ENCODE measurements around the gene AP2A1.

The AP2A1 gene

DNA sequence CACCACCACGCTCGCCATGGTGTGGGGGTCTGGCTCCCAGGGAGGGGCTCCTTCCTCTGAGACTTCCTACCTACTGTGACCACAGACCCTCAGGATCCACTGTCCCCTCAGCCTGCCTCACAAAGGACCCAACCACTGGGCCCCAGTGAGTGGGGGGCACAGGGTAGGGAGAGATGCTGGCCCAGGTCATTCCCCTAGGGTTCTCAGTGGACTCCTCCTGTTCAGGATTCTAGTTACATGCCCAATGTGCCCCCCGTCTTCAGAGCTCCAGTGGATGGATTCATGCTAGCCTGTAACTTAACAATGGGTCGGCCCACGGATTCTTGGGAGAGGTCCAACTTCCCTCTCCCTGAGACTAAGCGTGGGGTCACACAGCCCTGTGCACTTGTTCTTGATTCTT is 3.6 kb upstream of the AP2A1 start, which contains the start of gene TSKS:
TSKS (minus strand) TSS at position 77 of the 400 bp plus-strand sequence; CDS start at position 18, 59 bp downstream.
- Histone ChIP-seq H2AFZ (ENCODE audit: low read depth, low read length, severe bottlenecking) (no peak within 1 kb of the TSS), H3K9me3 (ENCODE audit: insufficient read depth, low read length) (no peaks in the 10 kb centered on the region), H3K9ac (ENCODE audit: low read length) (no peak within 1 kb of the TSS)

DNA sequence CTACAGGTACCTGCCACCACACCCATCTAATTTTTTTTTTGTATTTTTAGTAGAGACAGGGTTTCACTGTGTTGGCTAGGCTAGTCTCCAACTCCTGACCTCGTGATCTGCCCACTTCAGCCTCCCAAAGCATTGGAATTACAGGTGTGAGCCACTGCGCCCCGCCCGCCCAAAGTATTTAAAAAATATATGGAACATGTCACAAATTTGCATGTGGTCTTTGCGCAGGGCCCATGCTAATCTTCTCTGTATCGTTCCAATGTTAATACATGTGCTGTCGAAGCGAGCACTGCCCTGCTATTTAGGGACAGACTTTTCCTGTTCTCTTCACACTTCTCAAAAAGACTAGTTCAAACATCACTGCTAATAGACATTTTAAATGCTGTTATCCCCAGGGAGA is 2.5 kb upstream of the AP2A1 start:
- peaks cover 25% of the 10 kb centered on the region for H3K79me2 ChIP-seq (ENCODE audit: insufficient read depth, low read length)
- H3F3A ChIP-seq (ENCODE audit: insufficient read depth): no peaks in the 10 kb centered on the region
- no peak overlapping the region for H3K4me3 ChIP-seq (ENCODE audit: insufficient read depth, low read length, poor library complexity, severe bottlenecking)
- no peaks in the 10 kb centered on the region for H3K9me3 ChIP-seq (ENCODE audit: insufficient read depth, low read length)
- H3K4me2 ChIP-seq (ENCODE audit: low read depth, low read length, poor library complexity, severe bottlenecking): no peak overlapping the region
- TF ChIP-seq, protein P1, sequence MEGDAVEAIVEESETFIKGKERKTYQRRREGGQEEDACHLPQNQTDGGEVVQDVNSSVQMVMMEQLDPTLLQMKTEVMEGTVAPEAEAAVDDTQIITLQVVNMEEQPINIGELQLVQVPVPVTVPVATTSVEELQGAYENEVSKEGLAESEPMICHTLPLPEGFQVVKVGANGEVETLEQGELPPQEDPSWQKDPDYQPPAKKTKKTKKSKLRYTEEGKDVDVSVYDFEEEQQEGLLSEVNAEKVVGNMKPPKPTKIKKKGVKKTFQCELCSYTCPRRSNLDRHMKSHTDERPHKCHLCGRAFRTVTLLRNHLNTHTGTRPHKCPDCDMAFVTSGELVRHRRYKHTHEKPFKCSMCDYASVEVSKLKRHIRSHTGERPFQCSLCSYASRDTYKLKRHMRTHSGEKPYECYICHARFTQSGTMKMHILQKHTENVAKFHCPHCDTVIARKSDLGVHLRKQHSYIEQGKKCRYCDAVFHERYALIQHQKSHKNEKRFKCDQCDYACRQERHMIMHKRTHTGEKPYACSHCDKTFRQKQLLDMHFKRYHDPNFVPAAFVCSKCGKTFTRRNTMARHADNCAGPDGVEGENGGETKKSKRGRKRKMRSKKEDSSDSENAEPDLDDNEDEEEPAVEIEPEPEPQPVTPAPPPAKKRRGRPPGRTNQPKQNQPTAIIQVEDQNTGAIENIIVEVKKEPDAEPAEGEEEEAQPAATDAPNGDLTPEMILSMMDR (IDR thresholded peaks at IDR 0.05; ENCODE audit: insufficient read depth, low read length, poor library complexity, severe bottlenecking): no peak
- no peak for TF ChIP-seq EZH2phosphoT487 (conservative IDR thresholded peaks at IDR 0.05; ENCODE audit: low read length)
- no peaks in the 10 kb centered on the region for H4K20me1 ChIP-seq (ENCODE audit: low read depth, low read length)
- H3K9me2 ChIP-seq (replicated peaks; ENCODE audit: insufficient read depth, low read length): no peaks in the 10 kb centered on the region
- H3K27ac ChIP-seq (ENCODE audit: low read depth, low read length): no peak overlapping the region
- H2AFZ ChIP-seq (ENCODE audit: low read depth, low read length, severe bottlenecking): no peak overlapping the region
- H3K27me3 ChIP-seq (ENCODE audit: low read length): no peaks in the 10 kb centered on the region
- no peaks in the 10 kb centered on the region for H3K36me3 ChIP-seq (ENCODE audit: low read length)
- no peak overlapping the region for H3K9ac ChIP-seq (ENCODE audit: low read length)

More for the DNA sequence above, 3.6 kb upstream of the AP2A1 start, which contains the start of gene TSKS:
- H3K79me2 ChIP-seq (ENCODE audit: insufficient read depth, low read length): peaks cover 14% of the 10 kb centered on the region
- TF ChIP-seq EZH2phosphoT487 (conservative IDR thresholded peaks at IDR 0.05; ENCODE audit: low read length): no peak
- TF ChIP-seq, protein P1 (IDR thresholded peaks at IDR 0.05; ENCODE audit: insufficient read depth, low read length, poor library complexity, severe bottlenecking): no peak
- H3K27me3 ChIP-seq (ENCODE audit: low read length): no peaks in the 10 kb centered on the region
- H3K27ac ChIP-seq (ENCODE audit: low read depth, low read length): no peak within 1 kb of the TSS
- no peaks in the 10 kb centered on the region for H3K9me2 ChIP-seq (replicated peaks; ENCODE audit: insufficient read depth, low read length)
- H3K4me2 ChIP-seq (ENCODE audit: low read depth, low read length, poor library complexity, severe bottlenecking): no peak within 1 kb of the TSS
- H3F3A ChIP-seq (ENCODE audit: insufficient read depth): no peaks in the 10 kb centered on the region
- H3K4me3 ChIP-seq (ENCODE audit: insufficient read depth, low read length, poor library complexity, severe bottlenecking): no peak within 1 kb of the TSS
- no peaks in the 10 kb centered on the region for H4K20me1 ChIP-seq (ENCODE audit: low read depth, low read length)
- H3K36me3 ChIP-seq (ENCODE audit: low read length): no peaks in the 10 kb centered on the region

DNA sequence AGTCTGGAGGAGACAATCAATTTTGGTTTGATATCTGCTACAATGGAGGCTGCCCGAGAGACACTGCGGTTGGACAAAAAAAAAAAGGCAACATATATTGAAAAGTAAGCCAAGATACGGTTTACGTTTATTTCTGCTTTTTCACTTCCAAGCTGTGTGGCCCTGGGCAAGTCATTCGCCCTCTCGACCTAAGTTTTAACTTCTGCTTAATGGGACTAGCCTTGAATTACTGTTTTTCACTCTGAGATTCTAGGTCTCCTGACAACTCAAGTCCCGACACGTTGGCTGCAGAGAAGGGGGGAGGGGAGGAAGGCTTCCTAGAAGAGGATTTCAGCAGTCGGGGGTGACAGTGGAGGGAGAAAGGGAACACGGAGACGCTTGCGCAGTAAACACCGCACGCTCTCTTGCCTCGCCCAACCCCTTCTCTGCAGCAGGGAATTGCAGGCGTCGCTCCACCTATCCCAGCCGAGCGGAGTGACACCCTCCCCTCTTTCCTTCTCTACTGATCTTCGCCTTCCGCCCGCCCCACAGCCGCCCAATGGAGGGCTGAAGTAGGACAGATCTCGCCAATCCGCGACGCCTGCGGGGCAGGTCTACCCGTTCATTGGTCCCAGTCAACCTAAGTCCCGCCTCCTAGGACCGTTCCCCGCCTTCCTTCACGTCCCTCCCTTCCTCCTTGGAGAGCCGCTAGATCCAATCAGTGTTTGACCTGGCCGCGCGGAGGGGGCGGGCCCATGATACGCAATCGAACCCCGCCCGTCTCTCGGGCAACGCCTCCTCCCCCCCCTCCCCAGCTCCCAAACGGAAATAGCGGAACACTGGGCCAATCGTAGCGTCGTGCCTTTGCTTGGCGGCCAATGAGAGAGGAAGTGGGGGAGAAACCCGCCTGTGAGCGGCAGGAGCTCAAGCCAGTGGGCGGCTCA is 533 bp upstream of the AP2A1 start:
- Histone ChIP-seq H3K4me3 (ENCODE audit: insufficient read depth, low read length, poor library complexity, severe bottlenecking) (peak overlapping the region; percentile 57), H3F3A (ENCODE audit: insufficient read depth) (no peaks in the 10 kb centered on the region), H3K79me2 (ENCODE audit: insufficient read depth, low read length) (peaks cover 42% of the 10 kb centered on the region), H3K9me3 (ENCODE audit: insufficient read depth, low read length) (no peaks in the 10 kb centered on the region), H2AFZ (ENCODE audit: low read depth, low read length, severe bottlenecking) (peak overlapping the region; percentile 79), H3K4me2 (ENCODE audit: low read depth, low read length, poor library complexity, severe bottlenecking) (peak overlapping the region; percentile 64), H3K36me3 (ENCODE audit: low read length) (no peaks in the 10 kb centered on the region), H4K20me1 (ENCODE audit: low read depth, low read length) (no peaks in the 10 kb centered on the region), H3K27ac (ENCODE audit: low read depth, low read length) (peak overlapping the region; percentile 63), H3K27me3 (ENCODE audit: low read length) (no peaks in the 10 kb centered on the region), H3K9me2 (replicated peaks; ENCODE audit: insufficient read depth, low read length) (no peaks in the 10 kb centered on the region), H3K9ac (ENCODE audit: low read length) (peak overlapping the region; percentile 64)
- TF ChIP-seq, protein P1 (IDR thresholded peaks at IDR 0.05; ENCODE audit: insufficient read depth, low read length, poor library complexity, severe bottlenecking): no peak
- no peak for TF ChIP-seq EZH2phosphoT487 (conservative IDR thresholded peaks at IDR 0.05; ENCODE audit: low read length)

All from SU-DHL-6 (cell line).